GM20431 (cell line): ENCODE results near the gene CHST6.
"Not testable (repeated sequence)": the region's sequence is repeated elsewhere in the genome, so short reads cannot be mapped to it uniquely, and the experiment has no call there.

ENCODE experiments used
- in situ Hi-C: fragments of 300-500 bp; cut with MseI, MboI; formaldehyde crosslinking; loops from one replicate; pipeline ENCODE4 v1.15.0; 2020; ENCODE audit warnings: low sequenced_read_pairs; ENCODE audit not compliant: unreplicated experiment

Gene CHST6

GRCh38 chr16:75478480-75479345 is 16.5 kb downstream of the CHST6 start:
- in situ Hi-C loops: loop anchor here (10.0 kb wide), 1 partner anchor 286 kb away; no protein-coding TSS in a partner anchor

DNA sequence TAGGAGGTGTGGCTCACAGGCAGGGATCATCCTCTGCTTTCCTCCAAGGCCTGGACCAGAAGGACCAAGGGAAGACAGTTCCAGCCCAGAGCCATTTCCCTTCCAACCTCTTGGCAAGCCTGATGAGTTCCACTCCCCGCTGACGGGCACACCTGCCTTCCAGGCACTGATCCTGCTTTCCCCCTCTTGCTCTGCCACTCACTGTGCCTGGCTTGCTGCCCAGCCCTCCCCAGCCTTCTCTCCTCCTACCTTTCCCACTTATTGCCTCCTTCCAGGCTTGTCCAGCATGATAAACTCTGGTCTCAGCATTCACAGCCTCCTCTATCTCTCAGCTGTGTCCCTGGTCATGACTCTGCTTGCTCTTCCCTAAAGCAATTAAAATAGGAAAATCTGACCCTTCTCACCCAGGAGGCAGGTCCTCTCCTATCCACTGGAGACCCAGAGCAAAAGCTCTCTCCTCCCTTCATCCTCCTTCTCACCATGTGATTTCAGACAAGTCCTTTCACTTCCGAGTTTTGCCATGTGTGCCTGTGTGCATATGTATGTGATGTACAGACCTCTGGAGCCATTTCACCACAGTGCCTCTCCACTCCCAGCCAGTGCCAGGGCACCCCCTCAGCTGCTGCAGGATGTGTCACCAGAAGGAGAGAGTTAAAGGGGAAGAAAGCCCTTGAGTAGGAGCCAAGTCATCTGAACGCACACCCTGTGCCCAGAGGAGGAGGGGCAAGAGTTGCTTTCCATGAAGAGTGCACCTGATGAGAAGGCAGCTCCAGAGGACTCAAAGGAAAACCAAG is 17.4 kb downstream of the CHST6 start:
- in situ Hi-C loops: loop anchor here (10.0 kb wide), 1 partner anchor 287 kb away; no protein-coding TSS in a partner anchor

DNA sequence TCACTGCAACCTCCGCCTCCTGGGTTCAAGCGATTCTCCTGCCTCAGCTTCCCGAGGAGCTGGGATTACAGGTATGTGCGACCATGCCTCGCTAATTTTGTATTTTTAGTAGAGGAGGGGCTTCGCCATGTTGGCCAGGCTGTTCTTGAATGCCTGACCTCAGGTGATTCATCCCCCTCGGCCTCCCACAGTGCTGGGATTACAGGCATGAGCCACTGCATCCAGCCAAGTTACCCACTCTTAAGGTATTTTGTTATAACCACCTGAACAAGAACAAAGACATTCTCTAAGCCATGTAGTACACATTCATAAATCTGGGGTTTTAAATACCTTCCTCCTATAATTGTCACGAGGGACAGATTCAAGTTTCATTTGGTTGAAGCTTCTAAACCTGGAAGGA is 18.4 kb downstream of the CHST6 start:
- in situ Hi-C loops: loop anchor here (10.0 kb wide), 1 partner anchor 288 kb away; no protein-coding TSS in a partner anchor

GRCh38 chr16:75475420-75475847 is 19.8 kb downstream of the CHST6 start:
- in situ Hi-C loops: loop anchor here (10.0 kb wide), 1 partner anchor 289 kb away; no protein-coding TSS in a partner anchor

DNA sequence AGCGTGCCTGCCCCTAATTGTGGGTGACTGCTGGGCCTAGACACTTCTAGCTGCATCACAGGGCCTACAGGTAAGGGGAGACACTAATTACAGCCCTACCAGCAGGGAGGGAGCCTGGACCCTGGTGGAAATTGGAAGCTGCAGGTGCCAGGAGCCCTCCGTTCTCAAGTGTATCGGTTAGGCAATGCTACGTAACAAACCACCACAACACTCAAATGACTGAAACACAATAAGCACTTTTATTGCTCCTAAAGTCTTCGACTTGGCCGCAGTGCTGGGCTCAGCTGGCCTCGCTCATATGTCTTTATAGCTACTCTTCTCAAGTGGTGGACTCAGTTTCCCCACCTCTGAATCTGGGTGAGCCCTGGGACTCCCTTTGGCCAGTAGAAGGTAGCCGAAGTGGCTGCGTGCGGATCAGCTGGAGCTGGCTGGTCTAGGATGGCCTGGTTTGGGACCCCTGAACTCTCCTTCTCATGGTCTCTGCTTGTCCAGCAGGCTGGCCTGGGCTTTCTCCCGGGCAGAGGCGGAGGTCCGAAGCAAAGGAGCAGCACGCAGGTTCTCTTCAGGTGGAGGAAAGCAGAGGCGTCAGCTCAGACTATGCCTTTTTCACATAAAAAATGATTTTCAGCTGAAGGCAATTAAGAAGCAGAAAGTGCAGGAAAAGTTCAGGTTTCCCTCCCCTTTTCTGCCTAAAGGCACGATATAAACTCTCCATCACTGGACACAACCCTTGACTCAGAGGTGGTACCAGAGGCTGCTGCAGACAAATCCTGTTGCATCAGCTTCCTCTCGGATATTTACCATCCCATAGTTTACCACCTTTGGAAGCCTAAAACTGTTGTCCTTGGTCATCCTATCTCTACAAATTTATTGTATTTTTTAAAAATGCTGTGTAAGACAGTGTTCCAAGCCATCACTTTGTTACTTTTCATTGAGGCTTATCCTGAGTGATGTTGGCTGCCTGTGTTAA is 22.0 kb downstream of the CHST6 start:
- in situ Hi-C loops: loop anchor here (10.0 kb wide), 1 partner anchor 292 kb away; no protein-coding TSS in a partner anchor

DNA sequence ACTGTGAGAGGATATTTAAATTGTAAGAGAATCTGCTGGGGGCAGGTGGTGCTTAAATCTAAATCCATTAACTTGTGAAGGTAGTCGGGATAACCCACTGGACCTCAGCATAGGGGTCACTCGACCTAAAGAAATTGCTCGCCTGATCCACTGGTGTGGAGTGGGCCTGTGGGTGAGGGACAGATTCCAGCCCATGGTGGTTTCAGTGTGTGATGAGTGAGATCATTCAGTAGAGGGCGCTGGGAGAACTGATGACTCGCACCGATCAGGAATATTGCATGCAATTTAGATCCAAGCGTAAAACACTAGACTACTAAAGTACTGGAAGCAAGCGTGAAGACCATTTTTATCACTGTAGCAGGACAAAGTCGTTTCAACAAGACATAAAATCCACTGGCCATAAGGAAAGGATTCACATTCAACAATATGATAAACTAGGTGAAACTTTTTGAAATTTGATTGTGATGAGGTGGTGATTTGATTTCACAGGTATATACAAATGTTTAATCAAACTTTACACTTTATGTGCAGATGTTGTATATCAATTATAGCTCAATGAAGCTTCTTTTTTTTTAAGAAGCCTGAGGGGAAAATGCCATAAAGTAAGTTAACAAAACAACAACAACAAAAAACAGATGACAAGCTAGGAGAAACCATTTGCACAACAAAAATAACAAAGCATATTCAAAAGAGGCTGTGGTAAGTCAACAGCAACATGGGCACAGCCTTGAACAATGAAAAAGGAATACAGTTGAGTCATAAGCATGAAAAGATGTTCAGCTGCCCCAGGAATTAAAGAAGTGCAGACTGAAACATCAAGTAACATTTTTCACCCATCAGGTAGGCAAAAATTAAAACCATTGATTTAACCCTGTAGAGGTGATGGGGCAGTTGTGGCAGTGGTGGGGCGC is 23.3 kb downstream of the CHST6 start:
- in situ Hi-C loops: loop anchor here (10.0 kb wide), 1 partner anchor 293 kb away; no protein-coding TSS in a partner anchor

GRCh38 chr16:75466760-75467159 is 28.5 kb downstream of the CHST6 start:
- in situ Hi-C loops: no loop called here

- in situ Hi-C loops: no loop called here
Observed at GRCh38 chr16:75464122-75464918, 30.9 kb downstream of the CHST6 start, which contains the start of gene TMEM170A. Gene TMEM170A (minus strand): TSS chr16:75464689. CDS start chr16:75464600, 89 bp downstream.

DNA sequence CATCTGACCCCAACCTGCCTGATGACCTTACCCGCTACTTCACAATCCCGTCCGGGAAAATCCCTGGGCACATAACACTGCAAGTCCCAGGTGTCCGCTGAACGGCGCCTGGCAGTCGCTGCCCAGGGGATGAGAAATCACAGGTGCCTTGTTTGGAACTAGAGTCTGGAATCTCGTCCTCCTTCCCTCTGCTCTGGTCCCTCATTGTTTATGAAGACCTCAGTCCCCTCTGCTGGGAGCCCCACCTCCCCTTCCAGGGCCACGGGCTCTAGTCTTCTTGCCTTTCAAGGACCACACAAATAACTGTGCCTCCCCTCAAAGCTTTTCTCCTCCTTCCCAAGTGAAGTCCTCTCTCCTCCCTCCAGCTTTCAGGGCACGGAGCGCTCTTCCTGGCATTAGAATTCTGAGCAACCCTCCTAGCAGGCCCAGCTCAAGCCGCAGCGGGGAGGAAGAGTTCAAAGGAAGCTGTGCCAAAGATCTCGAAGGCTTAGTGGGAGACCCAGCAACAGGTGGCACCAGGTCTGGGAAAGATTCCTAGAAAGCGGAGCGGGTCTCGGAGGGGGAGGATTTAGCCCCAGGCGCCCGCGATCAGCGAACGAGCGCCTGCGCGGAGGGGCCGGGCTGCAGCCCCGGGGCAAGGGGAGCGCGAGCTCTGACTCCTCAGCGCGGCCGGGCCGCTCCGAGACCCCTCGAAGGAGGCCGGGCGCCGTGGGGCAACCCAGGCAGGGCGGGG is 31.7 kb downstream of the CHST6 start:
- in situ Hi-C loops: not testable (repeated sequence)

DNA sequence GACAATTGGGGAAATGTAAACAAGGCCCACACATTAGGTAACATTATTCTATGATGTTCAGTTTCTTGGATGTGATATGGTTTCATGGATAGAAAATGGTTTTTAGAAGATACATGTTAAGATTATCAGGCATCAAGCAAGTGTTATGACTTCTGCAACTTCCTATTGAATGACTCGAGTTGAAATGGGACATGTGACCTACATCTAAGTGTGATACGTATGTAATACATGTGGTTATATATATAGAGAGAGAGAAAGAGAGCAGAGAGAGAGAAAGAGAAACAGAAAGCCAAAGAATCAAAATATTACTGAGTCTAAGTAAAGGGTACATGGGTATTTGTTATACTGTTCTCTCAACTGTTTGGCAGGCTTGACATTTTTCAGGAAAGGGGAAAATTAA is 32.4 kb downstream of the CHST6 start:
- in situ Hi-C loops: no loop called here

- in situ Hi-C loops: no loop called here
Observed at GRCh38 chr16:75461575-75461974, 33.7 kb downstream of the CHST6 start.

GRCh38 chr16:75460446-75460845 is 34.8 kb downstream of the CHST6 start:
- in situ Hi-C loops: no loop called here

DNA sequence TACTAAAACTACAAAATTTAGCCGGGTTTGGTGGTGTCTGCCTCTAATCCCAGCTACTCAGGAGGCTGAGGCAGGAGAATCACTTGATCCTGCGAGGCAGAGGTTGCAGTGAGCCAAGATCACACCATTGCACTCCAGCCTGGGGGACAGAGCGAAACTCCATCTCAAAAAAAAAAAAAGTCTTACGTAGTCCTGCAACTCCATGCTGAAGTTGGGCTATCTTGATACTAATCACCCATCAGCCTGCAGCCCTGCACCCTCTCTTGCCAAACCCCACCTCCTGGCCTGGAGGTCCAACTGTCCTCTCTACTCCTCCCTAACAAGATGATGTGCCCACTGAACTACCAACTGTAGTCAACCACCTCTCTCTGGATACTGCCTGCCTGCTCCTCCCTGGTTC is 35.5 kb downstream of the CHST6 start:
- in situ Hi-C loops: no loop called here

DNA sequence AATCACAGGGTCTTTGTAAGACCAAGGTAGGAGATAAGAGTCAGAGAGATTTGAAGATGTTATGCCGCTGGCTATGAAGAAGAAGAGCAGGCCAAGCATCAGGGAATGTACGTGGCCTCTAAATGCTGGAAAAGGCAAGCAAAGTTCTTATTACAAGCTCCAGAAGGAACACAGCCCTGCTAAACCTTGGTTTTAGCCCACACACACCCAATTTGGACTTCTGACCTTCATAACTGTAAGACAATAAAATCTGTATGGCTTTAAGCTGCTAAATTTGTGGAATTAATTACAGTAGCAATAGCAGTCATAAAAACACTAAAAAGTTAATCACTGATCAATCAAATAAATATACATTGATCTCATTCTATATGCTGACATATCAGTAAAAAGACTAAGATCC is 36.8 kb downstream of the CHST6 start:
- in situ Hi-C loops: no loop called here

- in situ Hi-C loops: no loop called here
Observed at GRCh38 chr16:75458029-75458428, 37.2 kb downstream of the CHST6 start.

DNA sequence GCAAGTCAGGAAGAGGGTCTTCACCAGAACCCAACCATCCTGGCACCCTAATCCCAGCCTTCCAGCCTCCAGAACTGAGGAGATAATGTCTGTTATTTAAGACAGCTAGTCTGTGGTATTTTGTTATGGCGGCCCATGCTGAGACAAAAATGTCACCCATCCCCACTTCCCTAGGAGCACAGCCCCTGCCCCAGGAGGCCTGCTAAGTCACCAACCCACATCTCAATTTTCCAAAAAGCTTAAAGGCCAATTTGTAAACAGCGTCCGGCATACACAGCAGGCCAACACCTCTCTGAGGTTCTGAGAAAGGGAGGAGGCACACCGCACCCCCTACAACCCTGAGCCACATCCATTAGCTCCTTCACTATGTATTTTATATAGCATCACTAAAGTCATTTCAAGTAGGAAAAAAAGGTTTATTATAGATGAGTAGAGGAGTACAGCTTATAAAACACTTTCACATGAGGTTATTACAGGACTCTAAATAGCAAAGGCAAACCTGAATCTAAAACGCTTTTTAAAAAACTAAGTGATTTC is 37.7 kb downstream of the CHST6 start:
- in situ Hi-C loops: no loop called here

DNA sequence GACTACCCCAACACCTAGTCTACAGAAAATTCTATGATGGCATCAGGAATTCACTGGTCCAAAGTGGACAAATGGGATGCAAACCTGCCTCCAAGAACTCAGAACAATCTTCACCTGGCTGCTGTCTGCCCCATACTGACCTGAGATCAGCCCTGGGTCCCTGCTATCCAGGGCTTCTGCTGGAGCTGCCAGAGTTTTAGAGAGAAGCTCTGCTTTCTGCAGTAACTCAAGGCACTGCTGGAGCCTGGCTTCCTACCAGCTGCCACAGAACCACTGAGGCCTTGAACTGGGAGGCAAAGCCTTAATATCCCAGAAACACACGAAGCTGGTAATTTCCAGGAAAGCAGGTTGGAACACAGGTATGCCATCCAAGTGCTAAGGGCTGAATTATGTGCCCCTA is 38.3 kb downstream of the CHST6 start:
- in situ Hi-C loops: no loop called here
